Stimulated activated naive CD8-positive, alpha-beta T cell treated with anti-CD3 and anti-CD28 coated beads, Interleukin-15, Interleukin-2, amounts not matched to agents 100 ng/mL and 50 ng/mL, for 24 hours (primary cell): Measurements from ENCODE around the gene FHIT.

Source experiments
- H3K27ac Mint-ChIP-seq: one replicate; pipeline ENCODE4 v1.8.0; 2021; ENCODE audit warnings: mild to moderate bottlenecking, mixed read lengths
- H3K27me3 Mint-ChIP-seq: one replicate; pipeline ENCODE4 v1.8.0; 2021; ENCODE audit warnings: mixed read lengths
- H3K36me3 Mint-ChIP-seq: one replicate; pipeline ENCODE4 v1.8.0; 2021; ENCODE audit warnings: low read depth, mixed read lengths
- H3K4me1 Mint-ChIP-seq: one replicate; pipeline ENCODE4 v1.8.0; 2021; ENCODE audit warnings: low read depth, mixed read lengths
- H3K4me3 Mint-ChIP-seq: one replicate; pipeline ENCODE4 v1.8.0; 2021; ENCODE audit warnings: mild to moderate bottlenecking, mixed read lengths
- H3K9me3 Mint-ChIP-seq: one replicate; pipeline ENCODE4 v1.8.0; 2021; ENCODE audit warnings: mixed read lengths

The FHIT gene

DNA sequence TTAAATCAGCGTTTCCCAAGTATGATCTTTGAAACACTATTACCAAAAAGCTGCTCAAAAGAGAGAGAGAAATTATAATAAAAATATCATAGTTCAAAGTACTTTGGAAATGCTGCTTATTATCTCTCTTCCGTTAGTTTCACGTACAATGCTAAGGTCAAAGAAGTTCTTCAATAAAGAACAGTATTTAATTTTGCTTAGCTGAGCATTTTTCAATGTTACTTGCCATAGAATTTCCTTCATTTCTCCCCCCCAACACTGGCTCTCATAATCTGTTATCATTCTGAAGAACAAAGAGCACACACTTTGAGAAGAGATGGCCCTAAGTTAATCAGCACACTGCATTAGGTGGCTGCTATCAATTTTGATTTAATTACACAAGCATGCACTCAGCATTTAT, 1360.6 kb downstream of the FHIT start:
- H3K27ac Mint-ChIP-seq: no peak overlapping the region
- H3K27me3 Mint-ChIP-seq: no peaks in the 10 kb centered on the region
- no peaks in the 10 kb centered on the region for H3K36me3 Mint-ChIP-seq
- H3K4me1 Mint-ChIP-seq: peaks cover 20% of the 10 kb centered on the region
- no peak overlapping the region for H3K4me3 Mint-ChIP-seq
- H3K9me3 Mint-ChIP-seq: no peaks in the 10 kb centered on the region

DNA sequence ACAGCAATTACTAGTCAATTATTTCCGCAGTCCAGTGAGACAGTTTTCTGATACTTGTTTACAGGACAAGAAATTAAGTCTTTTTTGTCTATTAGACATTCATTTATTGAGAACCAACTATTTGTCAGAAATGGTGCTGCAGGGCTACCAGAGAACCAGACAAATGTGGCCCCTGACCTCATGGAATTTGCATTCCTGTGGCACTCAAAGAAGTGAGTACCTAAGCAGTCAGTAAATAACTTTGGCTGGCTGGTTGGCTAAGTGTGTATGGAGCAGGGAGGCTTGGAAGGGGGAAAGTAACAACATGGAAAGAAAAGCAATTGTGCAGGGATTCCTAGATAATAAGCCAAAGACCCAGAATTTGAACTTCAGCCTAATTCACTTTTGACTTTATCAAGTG, 1364.5 kb downstream of the FHIT start:
- H3K27ac Mint-ChIP-seq: no peak overlapping the region
- no peak overlapping the region for H3K4me3 Mint-ChIP-seq
- H3K4me1 Mint-ChIP-seq: peaks cover 21% of the 10 kb centered on the region
- H3K36me3 Mint-ChIP-seq: no peaks in the 10 kb centered on the region
- no peaks in the 10 kb centered on the region for H3K9me3 Mint-ChIP-seq
- no peaks in the 10 kb centered on the region for H3K27me3 Mint-ChIP-seq

DNA sequence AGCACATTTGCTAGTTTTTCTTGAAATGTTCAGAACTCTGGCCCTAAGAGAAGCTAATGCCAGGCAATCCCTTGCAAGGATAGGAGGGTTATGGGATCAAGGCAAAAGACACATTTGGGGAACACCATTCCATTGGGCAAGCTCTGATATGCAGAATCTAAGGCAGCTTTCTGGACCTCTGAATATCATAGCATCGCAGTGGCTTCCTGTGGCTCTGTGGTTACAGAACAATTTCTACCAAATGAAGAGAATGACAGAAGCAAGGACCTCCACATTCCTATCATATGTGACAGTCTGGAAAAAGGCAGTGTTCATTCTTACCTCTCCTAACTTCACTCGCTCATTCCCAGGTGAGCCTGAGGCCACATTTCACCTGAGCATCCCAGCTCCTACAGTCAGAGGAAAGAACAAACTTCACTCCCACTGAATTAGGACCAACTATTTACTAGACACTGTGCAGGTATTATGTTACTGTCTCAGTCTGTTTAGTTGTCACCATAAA, 1365.3 kb downstream of the FHIT start:
- H3K36me3 Mint-ChIP-seq: no peaks in the 10 kb centered on the region
- no peak overlapping the region for H3K4me3 Mint-ChIP-seq
- H3K27ac Mint-ChIP-seq: no peak overlapping the region
- no peaks in the 10 kb centered on the region for H3K9me3 Mint-ChIP-seq
- peaks cover 28% of the 10 kb centered on the region for H3K4me1 Mint-ChIP-seq
- H3K27me3 Mint-ChIP-seq: no peaks in the 10 kb centered on the region

DNA sequence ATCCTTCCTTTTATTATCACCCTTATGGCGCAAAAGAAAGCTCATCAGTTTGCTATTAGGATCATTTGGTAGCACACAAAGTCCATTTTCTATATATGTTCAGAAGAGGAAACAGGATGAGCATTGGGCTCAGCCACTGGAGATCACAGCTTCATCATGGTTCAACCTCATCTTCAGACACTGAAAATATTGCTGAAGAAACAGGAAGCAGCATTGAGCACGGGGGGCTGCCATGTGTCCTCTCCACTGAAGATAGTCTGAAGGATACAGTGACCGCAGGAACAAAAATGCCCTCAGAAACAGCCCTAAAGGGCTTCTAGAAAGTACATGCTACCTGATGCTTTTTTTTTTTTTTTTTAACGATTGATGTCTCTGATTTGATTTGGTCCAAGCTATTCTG, 1366.2 kb downstream of the FHIT start:
- Mint-ChIP-seq H3K9me3 (no peaks in the 10 kb centered on the region), H3K4me3 (no peak overlapping the region), H3K27me3 (no peaks in the 10 kb centered on the region), H3K27ac (no peak overlapping the region), H3K36me3 (no peaks in the 10 kb centered on the region), H3K4me1 (peaks cover 36% of the 10 kb centered on the region)

DNA sequence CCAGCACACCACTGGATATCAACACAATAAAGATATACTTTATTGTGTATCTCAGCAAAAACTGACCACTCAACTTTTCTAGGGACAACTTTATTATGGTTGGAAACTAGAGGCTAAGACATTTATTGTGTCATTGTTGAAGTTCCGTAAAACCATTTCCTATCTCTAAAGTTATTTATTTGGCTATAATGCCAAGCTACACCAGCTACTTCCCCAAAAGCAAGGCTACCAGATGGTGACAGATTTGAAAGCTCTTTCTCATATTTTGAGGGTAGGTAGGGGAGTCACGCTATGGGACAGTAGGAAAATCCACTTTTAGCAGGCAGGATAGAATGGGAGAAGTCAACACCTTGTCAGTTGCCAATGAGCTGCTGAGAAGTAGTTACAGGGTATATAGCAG, 1366.8 kb downstream of the FHIT start:
- H3K4me3 Mint-ChIP-seq: no peak overlapping the region
- H3K27ac Mint-ChIP-seq: no peak overlapping the region
- H3K36me3 Mint-ChIP-seq: no peaks in the 10 kb centered on the region
- peaks cover 37% of the 10 kb centered on the region for H3K4me1 Mint-ChIP-seq
- H3K9me3 Mint-ChIP-seq: no peaks in the 10 kb centered on the region
- H3K27me3 Mint-ChIP-seq: no peaks in the 10 kb centered on the region

DNA sequence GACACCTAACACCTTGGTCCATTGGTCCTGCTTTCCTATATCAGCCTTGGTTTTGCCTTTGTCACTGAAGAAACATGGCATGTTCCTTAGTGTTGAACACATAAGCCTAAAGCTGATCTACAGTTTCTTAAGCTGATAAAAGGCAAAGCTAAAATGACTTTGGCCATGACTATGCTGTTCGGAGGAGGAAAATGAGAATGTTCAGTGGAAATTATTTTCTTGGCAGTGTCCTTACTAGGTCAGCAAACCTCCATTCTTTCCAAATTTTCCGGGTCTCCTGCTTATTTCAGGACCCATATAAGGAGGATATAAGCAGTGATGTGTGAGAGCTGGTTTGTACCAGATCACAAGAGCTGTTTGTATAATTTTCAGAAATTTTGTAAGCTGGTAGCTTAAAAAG, 1368.5 kb downstream of the FHIT start:
- no peaks in the 10 kb centered on the region for H3K36me3 Mint-ChIP-seq
- H3K27me3 Mint-ChIP-seq: no peaks in the 10 kb centered on the region
- H3K9me3 Mint-ChIP-seq: no peaks in the 10 kb centered on the region
- peaks cover 49% of the 10 kb centered on the region for H3K4me1 Mint-ChIP-seq
- H3K4me3 Mint-ChIP-seq: no peak overlapping the region
- no peak overlapping the region for H3K27ac Mint-ChIP-seq

DNA sequence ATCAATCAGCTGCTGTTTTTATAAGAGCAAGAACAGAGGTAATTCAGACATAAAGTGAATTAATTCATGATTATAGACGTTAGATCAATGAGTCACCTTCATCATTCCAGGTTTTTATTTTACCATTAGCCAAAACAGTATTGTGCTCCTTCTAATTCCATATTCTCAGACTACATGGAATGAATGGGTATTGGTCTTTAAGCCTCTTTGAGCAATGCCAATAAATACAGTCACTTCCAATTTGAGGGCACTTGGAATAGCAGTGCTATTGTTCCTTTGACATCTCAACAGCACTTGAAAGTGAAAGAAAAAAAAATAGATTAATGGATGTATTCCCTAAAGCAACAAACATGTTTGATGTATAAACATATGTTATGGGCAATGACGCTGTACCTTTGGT, 1370.5 kb downstream of the FHIT start:
- Mint-ChIP-seq H3K9me3 (no peaks in the 10 kb centered on the region), H3K36me3 (no peaks in the 10 kb centered on the region), H3K27me3 (no peaks in the 10 kb centered on the region), H3K4me3 (no peak overlapping the region), H3K4me1 (peaks cover 42% of the 10 kb centered on the region), H3K27ac (no peak overlapping the region)

DNA sequence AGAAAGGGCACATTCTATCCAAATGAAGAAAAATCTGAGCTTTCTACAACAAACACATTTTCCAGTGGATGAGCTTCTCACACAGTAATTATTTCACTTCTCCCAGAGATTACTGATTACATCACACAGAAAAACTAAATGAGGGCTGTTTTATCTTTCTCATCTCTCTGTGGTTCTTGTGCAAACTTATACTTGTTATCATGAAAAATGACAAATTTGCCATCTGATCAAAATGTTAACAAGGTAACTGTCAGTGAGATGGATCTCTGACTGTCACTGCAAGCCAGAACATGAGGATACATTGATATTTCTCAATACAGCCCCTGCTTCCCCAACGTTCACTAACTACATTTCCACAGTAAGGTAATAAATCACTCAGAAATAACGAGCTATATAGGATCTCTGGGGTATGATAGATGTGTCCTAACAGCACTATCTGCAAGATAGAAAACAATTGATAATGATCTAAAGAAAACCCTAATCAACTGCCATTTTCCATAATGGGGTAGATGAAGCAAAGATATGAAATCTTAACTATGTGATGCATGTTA, 1372.1 kb downstream of the FHIT start:
- peaks cover 27% of the 10 kb centered on the region for H3K4me1 Mint-ChIP-seq
- no peaks in the 10 kb centered on the region for H3K36me3 Mint-ChIP-seq
- H3K27ac Mint-ChIP-seq: no peak overlapping the region
- H3K9me3 Mint-ChIP-seq: no peaks in the 10 kb centered on the region
- H3K4me3 Mint-ChIP-seq: no peak overlapping the region
- no peaks in the 10 kb centered on the region for H3K27me3 Mint-ChIP-seq

DNA sequence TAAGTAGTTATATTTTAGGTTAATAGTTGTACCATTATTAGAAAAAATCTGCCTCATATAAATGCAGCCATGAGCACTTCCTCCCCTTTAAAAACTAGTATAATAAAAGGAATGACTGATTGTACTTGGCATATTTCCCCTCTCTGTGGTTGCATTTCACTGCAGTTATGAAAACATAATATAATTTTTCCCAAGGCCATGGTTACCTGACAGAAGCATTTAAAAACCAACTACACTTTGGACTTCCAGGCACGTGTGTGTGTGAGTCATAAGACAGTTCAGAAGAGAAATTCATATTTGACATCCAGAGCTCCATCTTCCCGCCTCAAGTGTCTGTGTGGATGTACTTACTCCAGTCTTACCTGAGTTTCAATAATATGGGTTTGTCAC, 1373.2 kb downstream of the FHIT start:
- peaks cover under 1% of the 10 kb centered on the region for H3K9me3 Mint-ChIP-seq
- no peaks in the 10 kb centered on the region for H3K27me3 Mint-ChIP-seq
- no peak overlapping the region for H3K4me3 Mint-ChIP-seq
- no peak overlapping the region for H3K27ac Mint-ChIP-seq
- H3K36me3 Mint-ChIP-seq: peaks cover 4% of the 10 kb centered on the region
- peaks cover 38% of the 10 kb centered on the region for H3K4me1 Mint-ChIP-seq

DNA sequence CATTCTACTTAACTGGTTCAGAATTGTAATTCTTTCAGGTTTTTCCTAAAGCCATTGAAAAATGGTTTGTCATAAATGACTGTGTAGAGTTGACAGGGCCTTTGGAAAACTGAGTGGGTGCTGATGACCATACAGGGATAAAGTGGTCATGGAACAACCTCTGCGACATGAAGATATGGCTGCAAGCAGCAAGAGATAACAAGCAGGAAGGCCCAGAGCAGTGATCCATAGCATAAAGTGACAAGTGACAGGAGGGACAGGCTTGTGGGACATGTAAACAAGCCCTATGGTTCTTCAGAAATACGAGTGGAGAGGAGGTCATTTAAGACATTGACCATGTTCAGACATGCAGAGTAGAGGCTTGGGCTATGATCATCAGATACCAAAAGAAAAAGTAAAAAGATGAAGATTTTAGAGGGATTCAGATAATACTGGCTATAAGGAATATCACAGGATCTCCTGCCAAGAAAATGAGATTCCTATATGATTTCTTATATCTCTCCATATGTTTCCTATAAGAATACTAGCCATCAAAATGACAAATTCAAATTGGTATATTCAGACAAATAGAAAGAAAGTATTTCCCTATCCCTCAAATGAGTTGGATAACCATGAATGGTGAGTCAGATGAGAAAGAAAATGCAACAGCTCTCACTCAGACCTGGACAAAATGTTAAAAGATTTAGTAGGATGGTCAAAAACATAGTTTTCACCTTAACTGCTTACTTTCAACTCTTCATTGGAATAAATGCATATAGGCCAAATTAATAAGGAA, 1373.8 kb downstream of the FHIT start:
- no peak overlapping the region for H3K27ac Mint-ChIP-seq
- peaks cover 40% of the 10 kb centered on the region for H3K4me1 Mint-ChIP-seq
- no peaks in the 10 kb centered on the region for H3K27me3 Mint-ChIP-seq
- no peak overlapping the region for H3K4me3 Mint-ChIP-seq
- peaks cover 4% of the 10 kb centered on the region for H3K9me3 Mint-ChIP-seq
- peaks cover 4% of the 10 kb centered on the region for H3K36me3 Mint-ChIP-seq

DNA sequence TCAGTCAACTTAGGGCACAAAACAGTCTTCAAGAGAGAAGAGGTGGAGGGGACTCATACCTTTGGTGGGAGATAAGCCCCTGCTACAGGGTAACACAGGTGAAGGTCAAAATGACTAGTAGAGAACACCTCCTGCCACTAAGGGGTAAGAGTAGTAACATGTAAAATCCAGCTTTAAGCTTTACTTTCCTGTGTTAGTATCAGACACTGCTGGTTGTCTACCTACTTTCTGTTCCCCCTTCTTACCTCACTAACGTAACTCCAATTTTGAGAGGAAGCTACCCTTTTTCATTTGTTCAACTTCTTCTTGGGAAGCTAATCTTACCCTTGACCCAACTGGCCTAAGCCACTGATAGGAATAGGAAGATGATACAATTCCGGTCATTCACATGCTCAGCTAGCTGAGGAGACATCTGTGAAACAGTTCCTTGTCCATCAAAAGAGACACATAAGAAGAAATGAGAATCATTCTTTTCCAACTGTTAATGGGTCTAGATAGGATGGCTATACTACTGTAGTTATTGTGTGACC, 1374.7 kb downstream of the FHIT start:
- H3K4me1 Mint-ChIP-seq: peaks cover 47% of the 10 kb centered on the region
- peaks cover 4% of the 10 kb centered on the region for H3K9me3 Mint-ChIP-seq
- H3K27ac Mint-ChIP-seq: no peak overlapping the region
- no peaks in the 10 kb centered on the region for H3K27me3 Mint-ChIP-seq
- no peak overlapping the region for H3K4me3 Mint-ChIP-seq
- peaks cover 4% of the 10 kb centered on the region for H3K36me3 Mint-ChIP-seq

DNA sequence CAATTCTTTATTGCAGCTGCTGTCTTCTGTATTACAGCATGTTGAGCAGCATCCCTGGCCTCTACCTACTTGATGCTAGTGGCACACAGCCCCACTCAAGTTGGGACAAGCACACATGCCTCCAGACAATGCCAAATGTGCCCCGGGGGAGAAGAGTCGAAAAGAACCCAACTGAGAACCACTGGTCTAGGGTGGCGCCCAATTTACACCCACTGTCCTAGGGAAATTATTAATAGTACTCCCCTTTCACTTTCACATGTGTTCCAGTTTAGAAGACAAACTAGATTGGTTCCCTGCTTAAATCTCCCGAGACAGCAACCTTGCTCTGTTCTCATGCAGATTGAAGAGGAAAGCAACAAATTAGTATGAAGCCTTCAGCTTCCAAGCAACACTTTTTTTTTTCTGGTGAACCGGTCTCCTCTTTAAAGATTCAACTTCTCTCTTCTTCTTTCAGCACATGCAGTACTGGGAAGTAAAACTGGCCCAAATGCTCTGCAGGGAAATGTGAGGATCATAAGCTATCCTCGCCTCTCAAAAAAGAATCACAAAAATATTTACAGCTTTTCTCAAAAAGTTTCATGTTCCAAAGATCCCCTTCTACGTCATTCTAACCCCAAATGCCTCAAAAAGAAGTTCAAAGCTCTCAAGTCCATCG, 1377.5 kb downstream of the FHIT start:
- H3K9me3 Mint-ChIP-seq: peaks cover 4% of the 10 kb centered on the region
- H3K4me3 Mint-ChIP-seq: no peak overlapping the region
- H3K27me3 Mint-ChIP-seq: peaks cover 3% of the 10 kb centered on the region
- H3K36me3 Mint-ChIP-seq: peaks cover 4% of the 10 kb centered on the region
- no peak overlapping the region for H3K27ac Mint-ChIP-seq
- H3K4me1 Mint-ChIP-seq: peaks cover 32% of the 10 kb centered on the region

DNA sequence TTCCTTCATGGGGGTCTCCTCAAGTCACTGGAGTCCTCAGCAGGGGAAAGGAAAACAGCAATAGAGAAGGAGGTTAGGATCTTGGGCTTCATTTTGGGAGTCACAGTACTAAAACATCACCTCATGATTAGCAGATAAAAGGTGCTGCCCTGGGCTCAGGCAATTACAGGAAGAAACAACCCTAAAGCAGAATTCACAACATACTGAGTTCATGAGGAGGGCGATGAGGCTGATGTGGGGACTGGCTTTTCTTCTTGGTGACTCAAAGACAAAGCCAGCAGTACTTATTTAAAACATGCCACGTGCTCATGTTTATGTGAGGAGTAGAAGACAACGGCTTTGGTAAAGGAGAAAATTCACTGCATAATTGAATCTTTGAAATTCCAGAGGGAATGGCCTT, 1379.1 kb downstream of the FHIT start:
- no peak overlapping the region for H3K27ac Mint-ChIP-seq
- H3K36me3 Mint-ChIP-seq: peaks cover 4% of the 10 kb centered on the region
- H3K9me3 Mint-ChIP-seq: peaks cover 4% of the 10 kb centered on the region
- peaks cover 40% of the 10 kb centered on the region for H3K4me1 Mint-ChIP-seq
- no peak overlapping the region for H3K4me3 Mint-ChIP-seq
- H3K27me3 Mint-ChIP-seq: peaks cover 3% of the 10 kb centered on the region

DNA sequence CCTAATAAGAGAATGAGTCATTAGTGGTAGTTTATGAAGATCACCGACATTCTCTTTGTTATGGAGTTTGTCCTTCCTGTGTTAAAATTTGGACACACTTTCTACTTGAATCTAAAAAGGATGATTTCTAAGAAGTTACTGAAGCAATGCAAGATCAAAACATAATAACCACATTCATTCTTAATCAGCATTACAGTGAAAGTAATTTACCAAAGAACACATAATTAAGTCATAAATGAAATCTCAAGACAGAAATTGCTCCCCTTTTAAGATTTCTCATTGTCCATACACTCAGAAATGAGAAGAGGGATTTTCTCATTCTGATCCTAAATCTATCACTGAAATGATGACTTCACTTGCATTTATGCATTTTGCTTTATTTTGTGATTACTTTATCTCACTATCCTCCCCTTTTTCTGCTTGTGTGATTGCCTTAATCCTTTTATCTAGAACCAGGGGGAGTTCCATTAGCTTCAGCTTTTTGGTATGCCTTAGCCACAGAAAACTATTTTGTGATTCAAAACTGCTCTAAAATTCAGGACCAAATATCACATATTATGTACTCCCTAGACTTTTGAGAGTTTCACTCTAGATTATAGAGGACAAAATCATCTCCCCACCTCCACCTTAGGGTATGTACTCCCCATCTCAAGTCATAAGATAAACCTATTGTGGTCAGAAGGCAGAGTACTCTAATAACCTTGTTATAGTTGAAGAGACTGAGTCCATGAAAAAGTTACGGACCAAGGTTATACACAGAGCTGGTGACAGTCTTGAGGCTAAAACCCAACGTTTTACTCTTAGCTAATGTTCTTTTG, 1383.9 kb downstream of the FHIT start:
- Mint-ChIP-seq H3K4me3 (peak overlapping the region; percentile 47), H3K4me1 (peaks cover 30% of the 10 kb centered on the region), H3K27me3 (peaks cover 3% of the 10 kb centered on the region), H3K9me3 (peaks cover 12% of the 10 kb centered on the region), H3K36me3 (peaks cover 11% of the 10 kb centered on the region), H3K27ac (peak overlapping the region; percentile 53)
